Prostate gland (tissue), 2 donors: ENCODE data around the gene PTGDR. TPM values are rescaled to one million over a fixed set of nuclear protein-coding genes. Genes with fewer than 3 reads are reported as not detected.

Source experiments
- DNase-seq: peaks from one replicate; pipeline ENCODE4 v3.0.0-alpha.2; 2019; ENCODE audit warnings: low spot score
- H3K27ac ChIP-seq, 2 donors: fragments of 200-600 bp; sonication (generic); 2 replicates each; pipeline ENCODE4 v1.5.1; 2017 to 2019
- H3K27me3 ChIP-seq: fragments of 200-600 bp; sonication (generic); replicated peaks from 2 replicates; pipeline ENCODE4 v1.5.1; 2019; ENCODE audit not compliant: insufficient read depth
- H3K36me3 ChIP-seq, 2 donors: fragments of 200-600 bp; sonication (generic); 1 replicate in 1 of 2; 2 replicates in 1 of 2; pipeline versions ENCODE4 v1.5.1 to v1.8.1; 2017 to 2019
- H3K4me1 ChIP-seq: fragments of 200-600 bp; sonication (generic); replicated peaks from 2 replicates; pipeline ENCODE4 v1.5.1; 2019
- H3K4me3 ChIP-seq, 2 donors: fragments of 200-600 bp; sonication (generic); 2 replicates each; pipeline ENCODE4 v1.5.1; 2017 to 2019
- H3K9me3 ChIP-seq: fragments of 200-600 bp; sonication (generic); 2 replicates; pipeline ENCODE4 v1.5.1; 2017
- CTCF ChIP-seq, 4 experiments: fragments of 200-600 bp in 2 of 4; fragments of 450-650 bp in 2 of 4; sonication (generic) in 2 of 4; IDR thresholded peaks; 1 replicate in 3 of 4; 2 replicates in 1 of 4; pipeline ENCODE4 v1.5.1; 2016 to 2019; ENCODE audit warnings: antibody characterized with exemption in 4 of 4, mild to moderate bottlenecking in 2 of 4, moderate library complexity in 2 of 4
- POLR2A ChIP-seq: fragments of 450-650 bp; IDR thresholded peaks from one replicate; pipeline ENCODE4 v1.6.1; 2016; ENCODE audit warnings: antibody characterized with exemption, mild to moderate bottlenecking
- POLR2AphosphoS5 ChIP-seq: sonication (generic); formaldehyde crosslinking; IDR thresholded peaks from one replicate; pipeline ENCODE4 v1.6.1; 2017; ENCODE audit warnings: antibody characterized with exemption
- WGBS: methylation state at CpG from one replicate; pipeline ENCODE4 v1.1.5; 2018; 5-methylcytosine and 5-hydroxymethylcytosine counted together
- intact Hi-C: fragments of 100-400 bp; cut with DNase I; formaldehyde crosslinking; loops from one replicate; pipeline ENCODE4 v1.14.2; 2022
- total RNA-seq, 2 donors: library from RNA; depleted of rRNA; stranded (reverse); fragments of >200 nt; gene quantifications; one replicate each; pipeline ENCODE4 v1.1.0, GENCODE V29; 2016

The PTGDR gene
- total RNA-seq, 2 donors from 2014 or later: 0.55 to 0.74 TPM

- Histone ChIP-seq H3K36me3 (no peaks in the 10 kb centered on the region), H3K9me3 (no peaks in the 10 kb centered on the region), H3K27me3 (no peaks in the 10 kb centered on the region), H3K27ac (no peak overlapping the region), H3K4me3 (peak overlapping the region; percentile 8 to 25), H3K4me1 (no peaks in the 10 kb centered on the region)
- intact Hi-C loops: no loop called here
- TF ChIP-seq CTCF (IDR thresholded peaks at IDR 0.05) (no peak), POLR2A (no peak), POLR2AphosphoS5 (no peak)
- under 1% methylated on average over 46 of the region's 54 CpGs for WGBS
- DNase-seq: no peak
Observed at GRCh38 chr14:52268279-52269061, 972 bp downstream of the PTGDR start.

GRCh38 chr14:52269100-52269499 lies 1.6 kb downstream of the PTGDR start:
- intact Hi-C loops: no loop called here
- TF ChIP-seq CTCF (IDR thresholded peaks at IDR 0.05): no peak
- no peaks in the 10 kb centered on the region for H3K9me3 ChIP-seq
- no peaks in the 10 kb centered on the region for H3K27me3 ChIP-seq
- no peaks in the 10 kb centered on the region for H3K4me1 ChIP-seq
- WGBS: 26% methylated on average over 17 of the region's 17 CpGs
- peak overlapping the region; percentile 8 to 25 for H3K4me3 ChIP-seq
- H3K36me3 ChIP-seq: no peaks in the 10 kb centered on the region
- no peak for DNase-seq
- H3K27ac ChIP-seq: no peak overlapping the region

GRCh38 chr14:52269982-52270381 lies 2.5 kb downstream of the PTGDR start:
- Histone ChIP-seq H3K4me3 (no peak overlapping the region), H3K4me1 (no peaks in the 10 kb centered on the region), H3K36me3 (no peaks in the 10 kb centered on the region), H3K27ac (no peak overlapping the region), H3K27me3 (no peaks in the 10 kb centered on the region), H3K9me3 (no peaks in the 10 kb centered on the region)
- no peak for TF ChIP-seq POLR2A
- no peak for TF ChIP-seq CTCF (IDR thresholded peaks at IDR 0.05)
- TF ChIP-seq POLR2AphosphoS5: no peak
- intact Hi-C loops: no loop called here
- 73% methylated on average over 8 of the region's 8 CpGs for WGBS
- DNase-seq: no peak

- intact Hi-C loops: no loop called here
- no peak overlapping the region for H3K4me3 ChIP-seq
- H3K9me3 ChIP-seq: no peaks in the 10 kb centered on the region
- no peaks in the 10 kb centered on the region for H3K27me3 ChIP-seq
- no peaks in the 10 kb centered on the region for H3K4me1 ChIP-seq
- H3K27ac ChIP-seq: no peak overlapping the region
- WGBS: 89% methylated on average over 1 of the region's 1 CpG
- TF ChIP-seq CTCF (IDR thresholded peaks at IDR 0.05): no peak
- no peak for TF ChIP-seq POLR2A
- no peak for TF ChIP-seq POLR2AphosphoS5
- H3K36me3 ChIP-seq: no peaks in the 10 kb centered on the region
- no peak for DNase-seq
Observed at GRCh38 chr14:52271538-52271937, 4.0 kb downstream of the PTGDR start.

GRCh38 chr14:52272375-52272774 lies 4.9 kb downstream of the PTGDR start:
- TF ChIP-seq CTCF (IDR thresholded peaks at IDR 0.05): no peak
- no peak for TF ChIP-seq POLR2A
- no peak for TF ChIP-seq POLR2AphosphoS5
- DNase-seq: no peak
- intact Hi-C loops: no loop called here
- H3K27me3 ChIP-seq: no peaks in the 10 kb centered on the region
- H3K27ac ChIP-seq: no peak overlapping the region
- no peaks in the 10 kb centered on the region for H3K9me3 ChIP-seq
- WGBS: 89% methylated on average over 3 of the region's 3 CpGs
- no peaks in the 10 kb centered on the region for H3K36me3 ChIP-seq
- H3K4me3 ChIP-seq: no peak overlapping the region
- H3K4me1 ChIP-seq: no peaks in the 10 kb centered on the region
